Measurements from ENCODE around the gene FOXJ3. TPM values are rescaled to one million over a fixed set of nuclear protein-coding genes. Genes with fewer than 3 reads are reported as not detected.

FOXJ3 gene
- total and polyA plus RNA-seq, 2 of the 8 experiments (the other 6 are each of a cell fraction or from before 2014, with no cell fraction given), result 48.6 to 51.9 TPM

DNA sequence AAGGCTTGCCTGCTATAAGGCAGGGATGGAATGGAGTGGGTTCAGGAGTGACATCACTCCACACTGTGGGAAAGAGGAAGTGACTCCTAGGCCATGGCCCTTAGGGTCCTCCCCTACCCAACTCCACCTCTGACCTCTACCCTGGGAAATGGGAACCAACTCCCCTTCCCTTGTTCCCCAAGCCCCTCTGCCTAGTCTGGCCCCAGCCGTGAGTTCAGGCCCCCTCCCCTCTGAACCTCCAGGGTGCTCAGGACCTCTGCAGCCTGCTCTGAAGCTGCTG, 166.7 kb downstream of the FOXJ3 start:
- Histone ChIP-seq H2BK12ac (ENCODE audit: low read depth, low read length) (no peak overlapping the region), H2BK120ac (replicated peaks; ENCODE audit: low read depth, low read length) (no peak overlapping the region), H3K23ac (ENCODE audit: insufficient read length) (no peak overlapping the region), H3K23me2 (ENCODE audit: low read depth, low read length) (peaks cover 3% of the 10 kb centered on the region; the same call in 1 of the 2 replicates), H4K91ac (replicated peaks; ENCODE audit: insufficient read length, low read length) (no peak overlapping the region), H3K4ac (replicated peaks; ENCODE audit: insufficient read length, low read depth, low read length) (no peak overlapping the region), H4K8ac (ENCODE audit: extremely low read depth, insufficient read depth, low read length) (0 out of 2 replicates have a peak overlapping the region, but pooled peaks have one; percentile 28), H3K79me1 (ENCODE audit: low read depth, low read length) (no peaks in the 10 kb centered on the region), H4K5ac (ENCODE audit: insufficient read length, low read depth, low read length) (no peak overlapping the region), H3K56ac (replicated peaks; ENCODE audit: insufficient read length, low read depth, low read length) (no peak overlapping the region), H3K36me3 (ENCODE audit: control insufficient read depth in 2 of 4, insufficient read depth in 4 of 4, low read length in 3 of 4) (no peaks in the 10 kb centered on the region), H3K27ac (ENCODE audit: low read depth, low read length) (no peak overlapping the region), H3K18ac (ENCODE audit: extremely low read depth, low read length) (no peak overlapping the region), H3K9ac (replicated peaks in 1 of 4; ENCODE audit: extremely low read depth in 1 of 4, low read depth in 3 of 4, low read length in 3 of 4) (no peak overlapping the region), H3K27me3 (replicated peaks in 1 of 4; ENCODE audit: control insufficient read depth in 3 of 4, extremely low read depth in 1 of 4, insufficient read depth in 3 of 4, low read length in 3 of 4) (no peaks in the 10 kb centered on the region), H3K14ac (ENCODE audit: insufficient read length) (no peak overlapping the region), H2BK20ac (ENCODE audit: low read length) (no peak overlapping the region), H3K79me2 (ENCODE audit: control insufficient read depth in 1 of 2, insufficient read depth in 2 of 2, low read length in 2 of 2) (no peaks in the 10 kb centered on the region), H2BK15ac (ENCODE audit: low read length) (no peak overlapping the region), H3K4me3 (ENCODE audit: extremely low read depth in 1 of 4, insufficient read depth in 2 of 4, low read depth in 3 of 4, low read length in 4 of 4) (no peak overlapping the region), H2AFZ (ENCODE audit: low read length) (no peak overlapping the region), H2BK5ac (ENCODE audit: low read depth, low read length) (no peak overlapping the region), H3K9me3 (ENCODE audit: insufficient read depth in 2 of 2, low read depth in 1 of 2, low read length in 1 of 2) (no peaks in the 10 kb centered on the region), H4K20me1 (replicated peaks in 1 of 2; ENCODE audit: control insufficient read depth in 1 of 2, insufficient read depth in 2 of 2, low read length in 2 of 2) (no peaks in the 10 kb centered on the region), H2AK5ac (ENCODE audit: low read depth, low read length) (0 out of 2 replicates have a peak overlapping the region, but pooled peaks have one; percentile 75), H3K4me1 (replicated peaks in 1 of 4; ENCODE audit: control insufficient read depth in 3 of 4, insufficient read depth in 4 of 4, low read length in 3 of 4) (peaks cover 0 to 9% (median 0%) of the 10 kb centered on the region in 4 experiments; a peak in 1 of 7 replicates), H3K4me2 (ENCODE audit: insufficient read depth in 1 of 2, low read depth in 2 of 2, low read length in 2 of 2) (no peak overlapping the region)
- 88% methylated on average over 1 of the region's 1 CpG; no CpG with 5 or more reads in 1 of the 2 experiments for WGBS, 2 experiments (ENCODE audit: extremely low coverage in 1 of 2, insufficient coverage in 1 of 2, insufficient read length in 1 of 2, insufficient replicate concordance in 2 of 2, low coverage in 1 of 2, low lambda C conversion rate in 2 of 2, missing lambda C conversion rate in 1 of 2)
- ChIA-PET POLR2A (ENCODE audit: partially characterized antibody) (no interaction called here), CTCF (ENCODE audit: partially characterized antibody) (interaction anchor here (0.7 to 7.9 kb wide), 5 partner anchors 8 to 655 kb away, joined by 3 to 77 read pairs (median 3); no protein-coding TSS in a partner anchor)
- FAIRE-seq, result no peak
- DNase-seq (ENCODE audit: low read depth in 1 of 2, low spot score in 2 of 2), result peak in 1 of 2 experiments; percentile 42
- TF ChIP-seq CBX8 (IDR thresholded peaks at IDR 0.05; ENCODE audit: borderline replicate concordance, low read depth, low read length), result no peak

All from H1 (cell line).